Astrocyte (in vitro differentiated cells and primary cell): ENCODE measurements around the gene TLE1. TPM values are rescaled to one million over a fixed set of nuclear protein-coding genes. Genes with fewer than 3 reads are reported as not detected.
A peak's percentile ranks its signal among the peaks of the same experiment; 100 is the strongest.

Experiments
- DNase-seq: peaks from one replicate; pipeline ENCODE4 v3.0.0-alpha.2; 2010; ENCODE audit warnings: low read depth
- FAIRE-seq: peaks from 2 replicates; lab custom pipeline; 2011; peaks lifted over from hg19 to GRCh38; lab: Jason Lieb, UNC
- H2AFZ ChIP-seq: 2 replicates; pipeline ENCODE4 v1.6.0; 2012; ENCODE audit warnings: low read depth, low read length, inconsistent platforms
- H3K27ac ChIP-seq: 2 replicates; pipeline ENCODE4 v1.5.1; 2011; ENCODE audit warnings: low read depth, low read length, inconsistent platforms
- H3K27me3 ChIP-seq: 2 replicates; pipeline ENCODE4 v1.6.0; 2011; ENCODE audit warnings: low read length, inconsistent platforms; ENCODE audit not compliant: insufficient read depth
- H3K36me3 ChIP-seq: 2 replicates; pipeline ENCODE4 v1.5.1; 2011; ENCODE audit warnings: low read length, inconsistent platforms; ENCODE audit not compliant: insufficient read depth
- H3K4me1 ChIP-seq: 2 replicates; pipeline ENCODE4 v1.5.1; 2011; ENCODE audit warnings: low read length, inconsistent platforms; ENCODE audit not compliant: insufficient read depth
- H3K4me2 ChIP-seq: 2 replicates; pipeline ENCODE4 v1.6.0; 2012; ENCODE audit warnings: low read length, inconsistent platforms
- H3K4me3 ChIP-seq: 2 replicates; pipeline ENCODE4 v1.5.1; 2011; ENCODE audit warnings: low read depth, mild to moderate bottlenecking, low read length, inconsistent platforms; ENCODE audit not compliant: insufficient read depth
- H3K79me2 ChIP-seq: 2 replicates; pipeline ENCODE4 v1.6.0; 2012; ENCODE audit warnings: mild to moderate bottlenecking, low read length, inconsistent platforms; ENCODE audit not compliant: insufficient read depth
- H3K9ac ChIP-seq: 2 replicates; pipeline ENCODE4 v1.6.0; 2012; ENCODE audit warnings: mild to moderate bottlenecking, low read length, inconsistent platforms
- H3K9me3 ChIP-seq: 2 replicates; pipeline ENCODE4 v1.5.1; 2012; ENCODE audit warnings: low read depth, mild to moderate bottlenecking, low read length, inconsistent platforms; ENCODE audit not compliant: insufficient read depth
- H4K20me1 ChIP-seq: 2 replicates; pipeline ENCODE4 v1.6.0; 2012; ENCODE audit warnings: low read length, inconsistent platforms; ENCODE audit not compliant: insufficient read depth
- H3K27ac Mint-ChIP-seq: one replicate; pipeline ENCODE4 v1.8.0; 2021; ENCODE audit warnings: mild to moderate bottlenecking, mixed read lengths; ENCODE audit not compliant: unreplicated experiment
- H3K27me3 Mint-ChIP-seq: one replicate; pipeline ENCODE4 v1.8.0; 2021; ENCODE audit warnings: low read depth, mixed read lengths; ENCODE audit not compliant: unreplicated experiment
- H3K36me3 Mint-ChIP-seq: one replicate; pipeline ENCODE4 v1.8.0; 2021; ENCODE audit warnings: low read depth, mixed read lengths; ENCODE audit not compliant: unreplicated experiment
- H3K4me1 Mint-ChIP-seq: one replicate; pipeline ENCODE4 v1.8.0; 2021; ENCODE audit warnings: low read depth, mixed read lengths; ENCODE audit not compliant: unreplicated experiment
- H3K4me3 Mint-ChIP-seq: one replicate; pipeline ENCODE4 v1.8.0; 2021; ENCODE audit warnings: mild to moderate bottlenecking, moderate library complexity, mixed read lengths; ENCODE audit not compliant: unreplicated experiment
- H3K9me3 Mint-ChIP-seq: one replicate; pipeline ENCODE4 v1.8.0; 2021; ENCODE audit warnings: mild to moderate bottlenecking, mixed read lengths; ENCODE audit not compliant: unreplicated experiment
- CTCF ChIP-seq: IDR thresholded peaks from 2 replicates; pipeline ENCODE4 v1.5.1; 2011; ENCODE audit warnings: low read depth, mild to moderate bottlenecking, inconsistent platforms, low read length, moderate library complexity; ENCODE audit not compliant: insufficient read depth
- EZH2 ChIP-seq: IDR thresholded peaks from 2 replicates; pipeline ENCODE4 v1.6.1; 2012; ENCODE audit warnings: mild to moderate bottlenecking, low read length, inconsistent platforms; ENCODE audit not compliant: insufficient read depth
- total RNA-seq: library from RNA; stranded (reverse); gene quantifications from 2 replicates; pipeline ENCODE4 v1.2.1, GENCODE V29; 2021

The TLE1 gene
- total RNA-seq, 1 donor from 2014 or later: 29.6 TPM

GRCh38 chr9:81637276-81637675 is 52.1 kb downstream of the TLE1 start:
- no peak for DNase-seq
- Histone ChIP-seq H3K27ac (no peak overlapping the region), H3K4me1 (peaks cover 19% of the 10 kb centered on the region), H3K36me3 (no peaks in the 10 kb centered on the region), H3K79me2 (no peaks in the 10 kb centered on the region), H2AFZ (no peak overlapping the region), H3K4me3 (no peak overlapping the region), H3K27me3 (no peaks in the 10 kb centered on the region), H4K20me1 (peaks cover 3% of the 10 kb centered on the region), H3K9ac (no peak overlapping the region), H3K9me3 (no peaks in the 10 kb centered on the region), H3K4me2 (no peak overlapping the region)
- H3K27me3 Mint-ChIP-seq: no peaks in the 10 kb centered on the region
- FAIRE-seq: no peak
- H3K9me3 Mint-ChIP-seq: no peaks in the 10 kb centered on the region
- no peak overlapping the region for H3K4me3 Mint-ChIP-seq
- H3K36me3 Mint-ChIP-seq: peaks cover 4% of the 10 kb centered on the region
- TF ChIP-seq EZH2 (no peak), CTCF (no peak)
- no peak overlapping the region for H3K27ac Mint-ChIP-seq
- H3K4me1 Mint-ChIP-seq: peaks cover 16% of the 10 kb centered on the region

GRCh38 chr9:81636255-81636599 is 53.1 kb downstream of the TLE1 start:
- Histone ChIP-seq H3K27ac (no peak overlapping the region), H3K4me3 (no peak overlapping the region), H3K36me3 (no peaks in the 10 kb centered on the region), H3K79me2 (no peaks in the 10 kb centered on the region), H3K9ac (no peak overlapping the region), H4K20me1 (peaks cover 3% of the 10 kb centered on the region), H3K4me2 (peak overlapping the region; percentile 9), H3K4me1 (peaks cover 20% of the 10 kb centered on the region), H3K27me3 (no peaks in the 10 kb centered on the region), H3K9me3 (no peaks in the 10 kb centered on the region), H2AFZ (no peak overlapping the region)
- DNase-seq (no peak), FAIRE-seq (no peak)
- Mint-ChIP-seq H3K27ac (no peak overlapping the region), H3K4me1 (peaks cover 16% of the 10 kb centered on the region), H3K9me3 (no peaks in the 10 kb centered on the region), H3K36me3 (peaks cover 4% of the 10 kb centered on the region), H3K4me3 (no peak overlapping the region), H3K27me3 (no peaks in the 10 kb centered on the region)
- TF ChIP-seq EZH2: no peak

- Mint-ChIP-seq H3K27me3 (no peaks in the 10 kb centered on the region), H3K9me3 (no peaks in the 10 kb centered on the region), H3K4me3 (no peak overlapping the region), H3K4me1 (peaks cover 16% of the 10 kb centered on the region), H3K36me3 (peaks cover 4% of the 10 kb centered on the region), H3K27ac (no peak overlapping the region)
- DNase-seq (peak; percentile 42), FAIRE-seq (no peak)
- H3K4me1 ChIP-seq: peaks cover 20% of the 10 kb centered on the region
- no peaks in the 10 kb centered on the region for H3K27me3 ChIP-seq
- H3K4me3 ChIP-seq: no peak overlapping the region
- no peak overlapping the region for H3K9ac ChIP-seq
- H3K27ac ChIP-seq: no peak overlapping the region
- H2AFZ ChIP-seq: no peak overlapping the region
- no peaks in the 10 kb centered on the region for H3K79me2 ChIP-seq
- H4K20me1 ChIP-seq: peaks cover 3% of the 10 kb centered on the region
- H3K9me3 ChIP-seq: no peaks in the 10 kb centered on the region
- H3K4me2 ChIP-seq: peak overlapping the region; percentile 9
- TF ChIP-seq EZH2 (no peak), CTCF (no peak)
- H3K36me3 ChIP-seq: no peaks in the 10 kb centered on the region
These were observed 53.7 kb downstream of the TLE1 start for GRCh38 chr9:81635521-81636254.
